ENCODE data around the gene AMH. TPM values are rescaled to one million over a fixed set of nuclear protein-coding genes. Genes with fewer than 3 reads are reported as not detected.

AMH gene
- total and polyA plus RNA-seq, 2 experiments from 2014 or later: 1.9 to 6.8 TPM

GRCh38 chr19:2269244-2270156 is 20.4 kb downstream of the AMH start:
- H3K36me3 Mint-ChIP-seq (ENCODE audit: low read depth): peaks cover 33% of the 10 kb centered on the region
- DNase-seq (ENCODE audit: low spot score) (peak; percentile 96), ATAC-seq (peak; percentile 58)
- H3K27me3 Mint-ChIP-seq (ENCODE audit: insufficient read depth, low read depth, poor library complexity): peaks cover 24% of the 10 kb centered on the region
- TF ChIP-seq, protein P1, sequence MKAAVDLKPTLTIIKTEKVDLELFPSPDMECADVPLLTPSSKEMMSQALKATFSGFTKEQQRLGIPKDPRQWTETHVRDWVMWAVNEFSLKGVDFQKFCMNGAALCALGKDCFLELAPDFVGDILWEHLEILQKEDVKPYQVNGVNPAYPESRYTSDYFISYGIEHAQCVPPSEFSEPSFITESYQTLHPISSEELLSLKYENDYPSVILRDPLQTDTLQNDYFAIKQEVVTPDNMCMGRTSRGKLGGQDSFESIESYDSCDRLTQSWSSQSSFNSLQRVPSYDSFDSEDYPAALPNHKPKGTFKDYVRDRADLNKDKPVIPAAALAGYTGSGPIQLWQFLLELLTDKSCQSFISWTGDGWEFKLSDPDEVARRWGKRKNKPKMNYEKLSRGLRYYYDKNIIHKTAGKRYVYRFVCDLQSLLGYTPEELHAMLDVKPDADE (IDR thresholded peaks at IDR 0.05): 0 out of 2 replicates have a peak, but pooled peaks have one; percentile 12
- no peak; the same call in 1 of the 2 replicates for TF ChIP-seq ZNF114 (CRISPR knock-in tag; IDR thresholded peaks at IDR 0.05)
- no peak for TF ChIP-seq JUNB (IDR thresholded peaks at IDR 0.05; ENCODE audit: unreplicated experiment)
- peak; percentile 65 for TF ChIP-seq CREB1 (CRISPR knock-in tag; IDR thresholded peaks at IDR 0.05; ENCODE audit: low read depth)
- no peak for TF ChIP-seq NANOG (IDR thresholded peaks at IDR 0.05; ENCODE audit: borderline replicate concordance)
- TF ChIP-seq EZH2phosphoT487 (IDR thresholded peaks at IDR 0.05; ENCODE audit: unreplicated experiment): no peak
- TF ChIP-seq, protein P2, sequence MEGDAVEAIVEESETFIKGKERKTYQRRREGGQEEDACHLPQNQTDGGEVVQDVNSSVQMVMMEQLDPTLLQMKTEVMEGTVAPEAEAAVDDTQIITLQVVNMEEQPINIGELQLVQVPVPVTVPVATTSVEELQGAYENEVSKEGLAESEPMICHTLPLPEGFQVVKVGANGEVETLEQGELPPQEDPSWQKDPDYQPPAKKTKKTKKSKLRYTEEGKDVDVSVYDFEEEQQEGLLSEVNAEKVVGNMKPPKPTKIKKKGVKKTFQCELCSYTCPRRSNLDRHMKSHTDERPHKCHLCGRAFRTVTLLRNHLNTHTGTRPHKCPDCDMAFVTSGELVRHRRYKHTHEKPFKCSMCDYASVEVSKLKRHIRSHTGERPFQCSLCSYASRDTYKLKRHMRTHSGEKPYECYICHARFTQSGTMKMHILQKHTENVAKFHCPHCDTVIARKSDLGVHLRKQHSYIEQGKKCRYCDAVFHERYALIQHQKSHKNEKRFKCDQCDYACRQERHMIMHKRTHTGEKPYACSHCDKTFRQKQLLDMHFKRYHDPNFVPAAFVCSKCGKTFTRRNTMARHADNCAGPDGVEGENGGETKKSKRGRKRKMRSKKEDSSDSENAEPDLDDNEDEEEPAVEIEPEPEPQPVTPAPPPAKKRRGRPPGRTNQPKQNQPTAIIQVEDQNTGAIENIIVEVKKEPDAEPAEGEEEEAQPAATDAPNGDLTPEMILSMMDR (conservative IDR thresholded peaks at IDR 0.05; ENCODE audit: low read depth in 2 of 2): no peak; a peak in 1 of 4 replicates
- TF ChIP-seq, protein P3, sequence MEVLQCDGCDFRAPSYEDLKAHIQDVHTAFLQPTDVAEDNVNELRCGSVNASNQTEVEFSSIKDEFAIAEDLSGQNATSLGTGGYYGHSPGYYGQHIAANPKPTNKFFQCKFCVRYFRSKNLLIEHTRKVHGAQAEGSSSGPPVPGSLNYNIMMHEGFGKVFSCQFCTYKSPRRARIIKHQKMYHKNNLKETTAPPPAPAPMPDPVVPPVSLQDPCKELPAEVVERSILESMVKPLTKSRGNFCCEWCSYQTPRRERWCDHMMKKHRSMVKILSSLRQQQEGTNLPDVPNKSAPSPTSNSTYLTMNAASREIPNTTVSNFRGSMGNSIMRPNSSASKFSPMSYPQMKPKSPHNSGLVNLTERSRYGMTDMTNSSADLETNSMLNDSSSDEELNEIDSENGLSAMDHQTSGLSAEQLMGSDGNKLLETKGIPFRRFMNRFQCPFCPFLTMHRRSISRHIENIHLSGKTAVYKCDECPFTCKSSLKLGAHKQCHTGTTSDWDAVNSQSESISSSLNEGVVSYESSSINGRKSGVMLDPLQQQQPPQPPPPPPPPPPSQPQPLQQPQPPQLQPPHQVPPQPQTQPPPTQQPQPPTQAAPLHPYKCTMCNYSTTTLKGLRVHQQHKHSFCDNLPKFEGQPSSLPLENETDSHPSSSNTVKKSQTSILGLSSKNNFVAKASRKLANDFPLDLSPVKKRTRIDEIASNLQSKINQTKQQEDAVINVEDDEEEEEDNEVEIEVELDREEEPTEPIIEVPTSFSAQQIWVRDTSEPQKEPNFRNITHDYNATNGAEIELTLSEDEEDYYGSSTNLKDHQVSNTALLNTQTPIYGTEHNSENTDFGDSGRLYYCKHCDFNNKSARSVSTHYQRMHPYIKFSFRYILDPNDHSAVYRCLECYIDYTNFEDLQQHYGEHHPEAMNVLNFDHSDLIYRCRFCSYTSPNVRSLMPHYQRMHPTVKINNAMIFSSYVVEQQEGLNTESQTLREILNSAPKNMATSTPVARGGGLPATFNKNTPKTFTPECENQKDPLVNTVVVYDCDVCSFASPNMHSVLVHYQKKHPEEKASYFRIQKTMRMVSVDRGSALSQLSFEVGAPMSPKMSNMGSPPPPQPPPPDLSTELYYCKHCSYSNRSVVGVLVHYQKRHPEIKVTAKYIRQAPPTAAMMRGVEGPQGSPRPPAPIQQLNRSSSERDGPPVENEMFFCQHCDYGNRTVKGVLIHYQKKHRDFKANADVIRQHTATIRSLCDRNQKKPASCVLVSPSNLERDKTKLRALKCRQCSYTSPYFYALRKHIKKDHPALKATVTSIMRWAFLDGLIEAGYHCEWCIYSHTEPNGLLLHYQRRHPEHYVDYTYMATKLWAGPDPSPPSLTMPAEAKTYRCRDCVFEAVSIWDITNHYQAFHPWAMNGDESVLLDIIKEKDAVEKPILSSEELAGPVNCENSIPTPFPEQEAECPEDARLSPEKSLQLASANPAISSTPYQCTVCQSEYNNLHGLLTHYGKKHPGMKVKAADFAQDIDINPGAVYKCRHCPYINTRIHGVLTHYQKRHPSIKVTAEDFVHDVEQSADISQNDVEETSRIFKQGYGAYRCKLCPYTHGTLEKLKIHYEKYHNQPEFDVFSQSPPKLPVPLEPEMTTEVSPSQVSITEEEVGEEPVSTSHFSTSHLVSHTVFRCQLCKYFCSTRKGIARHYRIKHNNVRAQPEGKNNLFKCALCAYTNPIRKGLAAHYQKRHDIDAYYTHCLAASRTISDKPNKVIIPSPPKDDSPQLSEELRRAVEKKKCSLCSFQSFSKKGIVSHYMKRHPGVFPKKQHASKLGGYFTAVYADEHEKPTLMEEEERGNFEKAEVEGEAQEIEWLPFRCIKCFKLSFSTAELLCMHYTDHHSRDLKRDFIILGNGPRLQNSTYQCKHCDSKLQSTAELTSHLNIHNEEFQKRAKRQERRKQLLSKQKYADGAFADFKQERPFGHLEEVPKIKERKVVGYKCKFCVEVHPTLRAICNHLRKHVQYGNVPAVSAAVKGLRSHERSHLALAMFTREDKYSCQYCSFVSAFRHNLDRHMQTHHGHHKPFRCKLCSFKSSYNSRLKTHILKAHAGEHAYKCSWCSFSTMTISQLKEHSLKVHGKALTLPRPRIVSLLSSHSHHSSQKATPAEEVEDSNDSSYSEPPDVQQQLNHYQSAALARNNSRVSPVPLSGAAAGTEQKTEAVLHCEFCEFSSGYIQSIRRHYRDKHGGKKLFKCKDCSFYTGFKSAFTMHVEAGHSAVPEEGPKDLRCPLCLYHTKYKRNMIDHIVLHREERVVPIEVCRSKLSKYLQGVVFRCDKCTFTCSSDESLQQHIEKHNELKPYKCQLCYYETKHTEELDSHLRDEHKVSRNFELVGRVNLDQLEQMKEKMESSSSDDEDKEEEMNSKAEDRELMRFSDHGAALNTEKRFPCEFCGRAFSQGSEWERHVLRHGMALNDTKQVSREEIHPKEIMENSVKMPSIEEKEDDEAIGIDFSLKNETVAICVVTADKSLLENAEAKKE (CRISPR knock-in tag; IDR thresholded peaks at IDR 0.05): no peak
- no peak for TF ChIP-seq ZNF331 (CRISPR knock-in tag; IDR thresholded peaks at IDR 0.05; ENCODE audit: low read depth)
- peak; percentile 99 for TF ChIP-seq POLR2AphosphoS5 (IDR thresholded peaks at IDR 0.05; ENCODE audit: low read depth)
- peak; percentile 6 for TF ChIP-seq REST (IDR thresholded peaks at IDR 0.05; ENCODE audit: unreplicated experiment)
- TF ChIP-seq STAT1 (IDR thresholded peaks at IDR 0.05; ENCODE audit: unreplicated experiment): no peak
- TF ChIP-seq EZH2 (IDR thresholded peaks at IDR 0.05; ENCODE audit: low read depth, unreplicated experiment): no peak
- Histone ChIP-seq H3K4me1 (ENCODE audit: insufficient read depth) (peaks cover 18% of the 10 kb centered on the region), H4K20me1 (replicated peaks; ENCODE audit: insufficient read depth) (peaks cover 26% of the 10 kb centered on the region), H3K4me2 (peak overlapping the region; percentile 89), H3K27me3 (ENCODE audit: insufficient read depth) (no peaks in the 10 kb centered on the region), H3K9me2 (ENCODE audit: insufficient read depth) (no peaks in the 10 kb centered on the region), H3K36me3 (ENCODE audit: insufficient read depth) (peaks cover 4% of the 10 kb centered on the region; the same call in 1 of the 2 replicates), H3K4me3 (peak overlapping the region; percentile 98), H2AFZ (no peak overlapping the region), H3F3A (replicated peaks; ENCODE audit: low read depth) (peaks cover 34% of the 10 kb centered on the region), H3K79me2 (replicated peaks; ENCODE audit: insufficient read depth) (peaks cover 45% of the 10 kb centered on the region), H3K27ac (ENCODE audit: low read depth) (peak overlapping the region; percentile 55; the same call in 1 of the 2 replicates)
- H3K4me3 Mint-ChIP-seq: peak overlapping the region; percentile 93
- H3K9me3 Mint-ChIP-seq: peaks cover 7% of the 10 kb centered on the region; the same call in 1 of the 3 replicates
- peaks cover 20% of the 10 kb centered on the region for H3K4me1 Mint-ChIP-seq
- H3K27ac Mint-ChIP-seq: peak overlapping the region; percentile 97

Data from GM23338 (cell line).